Peyer's patch (tissue), 4 donors: ENCODE measurements around the gene NXPE1. TPM values are rescaled to one million over a fixed set of nuclear protein-coding genes. Genes with fewer than 3 reads are reported as not detected.
A peak's percentile ranks its signal among the peaks of the same experiment; 100 is the strongest.

Experiments used
- DNase-seq, 3 donors: peaks; one replicate each; pipeline ENCODE4 v3.0.0-alpha.2; 2017 to 2019
- H3K27ac ChIP-seq, 4 donors: fragments of 200-600 bp; sonication (generic); one replicate each; pipeline ENCODE4 v1.5.1; 2016 to 2019
- H3K27me3 ChIP-seq, 2 donors: fragments of 200-600 bp; sonication (generic); one replicate each; pipeline ENCODE4 v1.5.1; 2019
- H3K36me3 ChIP-seq, 3 donors: fragments of 200-600 bp; sonication (generic); one replicate each; pipeline ENCODE4 v1.5.1; 2016 to 2019
- H3K4me1 ChIP-seq, 4 donors: fragments of 200-600 bp; sonication (generic); one replicate each; pipeline ENCODE4 v1.5.1; 2016 to 2019
- H3K4me3 ChIP-seq, 4 donors: fragments of 200-600 bp; sonication (generic); 1 replicate in 3 of 4; 2 replicates in 1 of 4; pipeline ENCODE4 v1.5.1; 2016 to 2019; ENCODE audit warnings: mild to moderate bottlenecking in 1 of 4
- H3K9me3 ChIP-seq, 4 donors: fragments of 200-600 bp; sonication (generic); one replicate each; pipeline ENCODE4 v1.5.1; 2016 to 2019; ENCODE audit warnings: mild to moderate bottlenecking in 1 of 4
- CTCF ChIP-seq, 6 experiments: fragments of 450-650 bp in 4 of 6; fragments of 200-600 bp in 2 of 6; sonication (generic) in 1 of 6; IDR thresholded peaks; one replicate each; pipeline ENCODE4 v1.5.1; 2017 to 2019; ENCODE audit warnings: antibody characterized with exemption in 6 of 6, mild to moderate bottlenecking in 3 of 6, moderate library complexity in 1 of 6
- POLR2A ChIP-seq, 2 donors: fragments of 450-650 bp; IDR thresholded peaks; one replicate each; pipeline ENCODE4 v1.5.1; 2017; ENCODE audit warnings: antibody characterized with exemption in 2 of 2, mild to moderate bottlenecking in 2 of 2, moderate library complexity in 2 of 2
- total RNA-seq, 4 donors: library from RNA; depleted of rRNA; stranded (reverse); fragments of >200 nt; gene quantifications; one replicate each; pipeline ENCODE4 v1.1.0, GENCODE V29; 2016

The NXPE1 gene
- total RNA-seq, 4 donors from 2014 or later, result 6.6 to 23.2 (median 18.6) TPM

DNA sequence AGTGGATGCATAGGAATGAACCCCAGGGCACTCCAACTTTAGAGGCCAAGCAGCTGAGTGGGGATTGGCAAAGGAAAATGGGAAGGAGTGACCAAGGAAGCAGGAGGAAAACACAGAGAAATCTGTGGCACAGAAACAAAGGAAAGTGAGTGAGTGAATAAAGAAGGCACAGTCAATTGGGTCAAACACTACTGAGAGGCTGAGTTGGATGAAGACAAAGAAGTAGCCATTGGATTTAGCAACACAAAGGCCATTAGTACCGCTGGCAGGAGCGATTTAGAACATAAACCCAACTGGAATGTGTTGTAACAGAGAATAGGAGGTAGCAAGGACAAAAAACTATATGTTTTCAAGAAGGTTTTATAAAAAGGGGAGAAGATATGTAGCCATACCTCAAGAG lies 6.6 kb upstream of the NXPE1 start:
- Histone ChIP-seq H3K9me3 (no peaks in the 10 kb centered on the region), H3K4me3 (no peak overlapping the region), H3K27ac (no peak overlapping the region), H3K36me3 (no peaks in the 10 kb centered on the region), H3K4me1 (no peaks in the 10 kb centered on the region), H3K27me3 (no peaks in the 10 kb centered on the region)
- no peak for TF ChIP-seq POLR2A (IDR thresholded peaks at IDR 0.05)
- no peak for TF ChIP-seq CTCF (IDR thresholded peaks at IDR 0.05)
- DNase-seq, result no peak

DNA sequence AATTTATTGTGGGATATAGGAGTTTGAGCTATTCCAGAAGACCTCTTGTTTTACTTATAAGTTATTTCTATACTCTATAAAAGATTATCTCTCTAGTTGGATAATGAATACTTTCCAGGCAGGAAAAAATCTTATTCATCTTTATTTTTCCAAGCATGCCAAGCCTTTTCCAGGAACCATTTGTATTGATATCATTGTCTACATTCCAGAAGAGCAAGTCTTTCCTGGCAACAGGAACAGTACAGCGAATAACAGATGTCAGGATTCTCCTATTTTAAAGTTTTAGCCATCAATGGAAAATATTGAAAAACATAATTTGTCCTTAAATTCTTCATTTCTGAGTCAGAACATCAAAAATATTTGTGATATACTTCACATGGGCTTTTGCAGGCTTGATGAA lies 5.2 kb upstream of the NXPE1 start:
- DNase-seq, result no peak
- Histone ChIP-seq H3K9me3 (no peaks in the 10 kb centered on the region), H3K27me3 (no peaks in the 10 kb centered on the region), H3K4me1 (no peaks in the 10 kb centered on the region), H3K27ac (no peak overlapping the region), H3K4me3 (no peak overlapping the region), H3K36me3 (no peaks in the 10 kb centered on the region)
- TF ChIP-seq POLR2A (IDR thresholded peaks at IDR 0.05), result no peak
- no peak for TF ChIP-seq CTCF (IDR thresholded peaks at IDR 0.05)

DNA sequence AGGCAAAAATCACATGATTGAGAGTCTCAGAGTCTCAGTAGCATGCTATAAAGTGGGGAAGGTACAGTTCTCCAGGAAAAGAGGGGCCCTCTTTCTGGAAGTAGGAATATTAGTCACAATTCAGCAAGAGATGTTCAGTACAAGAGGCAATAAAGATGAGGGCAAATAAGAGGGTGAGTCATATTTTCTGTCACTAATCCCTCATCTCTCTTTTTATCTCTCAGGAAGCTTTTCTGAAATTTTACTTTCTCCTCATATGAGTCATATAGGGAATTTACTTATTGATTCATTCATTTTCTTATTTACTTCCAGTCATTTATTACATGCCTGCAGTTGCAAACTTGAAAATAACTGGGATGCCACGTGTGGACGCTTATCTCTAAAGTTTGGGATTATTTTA lies 3.4 kb upstream of the NXPE1 start:
- Histone ChIP-seq H3K36me3 (no peaks in the 10 kb centered on the region), H3K4me1 (no peaks in the 10 kb centered on the region), H3K27ac (peak overlapping the region in 1 of 4 donors; percentile 20), H3K27me3 (no peaks in the 10 kb centered on the region), H3K4me3 (no peak overlapping the region), H3K9me3 (no peaks in the 10 kb centered on the region)
- DNase-seq, result no peak
- no peak for TF ChIP-seq CTCF (IDR thresholded peaks at IDR 0.05)
- TF ChIP-seq POLR2A (IDR thresholded peaks at IDR 0.05), result no peak

DNA sequence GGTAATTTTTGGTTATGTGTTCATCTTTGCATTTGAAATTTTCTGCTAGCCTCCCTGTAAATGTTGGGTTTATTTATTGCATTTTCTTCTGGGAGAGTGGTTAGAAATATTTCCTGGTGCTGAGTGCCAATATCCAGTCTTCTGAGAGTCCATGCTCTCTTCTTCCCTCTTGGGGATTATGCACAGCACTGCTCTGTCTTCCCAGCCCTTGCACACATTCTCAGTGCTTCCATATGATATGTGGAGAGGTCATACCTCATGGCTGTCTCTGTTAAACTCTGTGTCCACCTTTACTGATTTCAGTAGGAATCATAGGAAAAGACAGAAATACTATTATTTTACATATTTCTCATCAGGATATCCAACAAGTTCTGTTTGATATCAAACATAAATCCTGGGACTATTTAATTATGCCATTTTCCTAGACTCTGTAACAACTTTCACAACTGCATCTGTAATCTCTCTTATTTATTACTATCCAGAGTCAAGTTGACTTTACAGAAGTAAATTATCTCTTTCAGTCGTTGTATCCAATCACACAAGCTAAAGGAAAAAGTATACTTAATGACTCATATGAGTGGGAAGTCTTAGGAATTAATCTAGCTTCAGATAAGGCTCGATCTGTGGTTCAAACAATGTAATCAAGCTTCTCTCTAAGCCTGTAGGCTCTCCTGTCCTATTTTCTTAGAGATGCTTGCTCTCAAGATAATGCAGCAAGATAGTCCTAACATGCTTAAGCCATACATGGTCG lies 2.7 kb upstream of the NXPE1 start:
- DNase-seq, result no peak
- H3K4me1 ChIP-seq, result no peaks in the 10 kb centered on the region
- TF ChIP-seq CTCF (IDR thresholded peaks at IDR 0.05), result no peak
- TF ChIP-seq POLR2A (IDR thresholded peaks at IDR 0.05), result no peak
- H3K27me3 ChIP-seq, result no peaks in the 10 kb centered on the region
- no peaks in the 10 kb centered on the region for H3K9me3 ChIP-seq
- no peaks in the 10 kb centered on the region for H3K36me3 ChIP-seq
- H3K4me3 ChIP-seq, result no peak overlapping the region
- H3K27ac ChIP-seq, result peak overlapping the region in 1 of 4 donors; percentile 20

DNA sequence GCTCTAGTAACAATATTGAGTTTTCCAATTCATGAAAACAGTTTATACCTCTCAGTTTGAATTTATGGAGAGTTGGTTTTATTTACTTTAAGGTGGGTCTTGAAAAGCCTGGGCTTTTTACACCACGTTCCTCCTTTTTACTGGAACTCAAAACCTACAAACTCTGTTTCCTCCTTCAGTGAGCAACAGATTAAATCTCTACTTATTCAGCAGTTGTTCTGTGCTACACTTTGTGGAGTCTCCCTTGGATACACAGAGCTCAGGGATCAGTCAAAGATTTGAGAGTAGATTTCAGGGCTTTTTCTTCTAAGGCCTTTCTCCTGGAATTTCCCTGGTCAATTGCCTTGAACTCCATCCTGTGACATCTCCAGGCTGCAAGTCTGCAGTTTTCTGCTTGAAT lies 3.5 kb downstream of the NXPE1 start:
- Histone ChIP-seq H3K9me3 (no peaks in the 10 kb centered on the region), H3K4me3 (no peak overlapping the region), H3K27me3 (no peaks in the 10 kb centered on the region), H3K4me1 (no peaks in the 10 kb centered on the region), H3K27ac (no peak overlapping the region), H3K36me3 (no peaks in the 10 kb centered on the region)
- TF ChIP-seq CTCF (IDR thresholded peaks at IDR 0.05) (no peak), POLR2A (IDR thresholded peaks at IDR 0.05) (no peak)
- DNase-seq, result no peak
